ENCODE measurements around the gene UBE2J1. TPM values are rescaled to one million over a fixed set of nuclear protein-coding genes. Genes with fewer than 3 reads are reported as not detected.
A peak's percentile ranks its signal among the peaks of the same experiment; 100 is the strongest.

Gene UBE2J1
- total RNA-seq, 8 experiments from 2014 or later = 17.6 to 45.2 (median 34.6) TPM

DNA sequence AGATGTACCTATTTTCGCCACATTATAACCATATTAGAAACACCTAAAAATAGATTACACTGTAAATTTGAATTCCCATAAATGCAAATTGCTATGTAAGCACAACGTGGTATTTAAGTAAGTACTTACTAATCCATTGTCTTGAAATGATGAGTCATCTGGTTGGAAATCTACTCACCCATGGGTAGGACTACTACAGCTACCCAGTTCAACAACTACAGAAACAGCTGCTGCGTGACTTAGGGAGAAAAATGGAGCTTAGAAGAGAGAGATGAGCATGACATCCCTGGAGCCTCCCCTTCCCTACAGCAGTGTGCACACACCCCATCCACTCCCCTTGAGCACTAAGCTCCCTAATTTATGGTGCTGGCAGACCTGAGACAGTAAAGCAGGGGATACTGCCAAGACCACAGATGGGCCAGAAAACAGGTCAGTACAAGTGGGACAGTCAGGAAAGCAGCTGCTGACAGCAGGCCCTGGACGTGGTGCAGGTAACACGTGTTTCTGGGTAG lies 32.7 kb upstream of the UBE2J1 start:
- peak in 6 of 8 experiments; percentile 33 to 96 (median 74) for ATAC-seq (replicated peaks in 6 of 8)
- Histone ChIP-seq H3K4me1 (replicated peaks in 1 of 2) (peaks cover 5 to 9% of the 10 kb centered on the region in 2 donors), H3K27ac (no peak overlapping the region), H3K4me3 (no peak overlapping the region)
- WGBS, 10 experiments = 20 to 93% (median 52%) methylated on average over 1 to 5 of the region's 5 CpGs; no CpG with 5 or more reads in 2 of the 10 experiments
- in situ Hi-C loops (cut with MboI; ENCODE audit: low pct_unique_long_range_greater_than_20kb in 2 of 9, low sequenced_read_pairs in 9 of 9, unreplicated experiment in 9 of 9) = no loop called here

DNA sequence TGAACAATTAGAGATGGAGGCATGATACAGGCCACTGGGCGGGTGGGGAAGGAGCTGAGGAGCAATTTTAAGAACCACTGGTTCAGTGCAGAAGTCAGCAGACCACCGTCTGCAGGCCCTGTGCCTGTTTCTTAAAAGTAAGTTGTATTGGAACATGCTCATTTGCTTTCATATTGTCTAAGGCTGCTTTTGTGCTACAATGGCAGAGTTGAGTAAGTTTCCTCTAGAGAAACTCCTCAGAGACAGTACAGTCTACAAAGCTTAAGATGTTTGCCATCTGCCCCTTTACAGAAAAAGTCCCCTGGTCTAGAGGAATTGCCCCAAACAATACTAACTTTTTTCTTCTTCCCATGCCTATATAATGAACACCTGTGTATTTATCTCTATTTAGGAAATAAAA lies 28.5 kb upstream of the UBE2J1 start:
- no peak overlapping the region for H3K4me3 ChIP-seq
- no peak for ATAC-seq (replicated peaks in 6 of 8)
- H3K4me1 ChIP-seq (replicated peaks in 1 of 2) = peaks cover 3 to 6% of the 10 kb centered on the region in 2 donors
- no peak overlapping the region for H3K27ac ChIP-seq
- in situ Hi-C loops (cut with MboI; ENCODE audit: low pct_unique_long_range_greater_than_20kb in 2 of 9, low sequenced_read_pairs in 9 of 9, unreplicated experiment in 9 of 9) = no loop called here
- WGBS, 10 experiments = 37 to 100% (median 80%) methylated on average over 1 to 2 of the region's 2 CpGs; no CpG with 5 or more reads in 6 of the 10 experiments

DNA sequence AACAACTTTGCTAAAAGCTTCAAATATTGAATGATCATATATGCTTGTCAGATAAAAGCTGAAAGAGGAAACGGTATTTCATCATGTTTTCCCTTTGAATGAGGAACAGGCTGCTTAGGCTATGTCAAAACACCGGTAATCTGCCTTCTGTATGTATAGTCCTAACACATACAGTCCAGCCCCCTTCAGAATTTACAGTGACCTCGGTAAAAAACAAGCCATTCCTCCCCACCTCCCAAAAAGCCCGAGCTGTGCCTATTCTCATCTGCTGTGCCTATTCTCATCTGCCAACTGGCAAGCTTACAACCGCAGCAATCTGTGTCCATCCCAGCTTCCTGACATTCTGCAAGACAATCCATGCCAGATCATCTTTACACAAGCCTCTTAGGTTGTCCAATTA lies 26.8 kb upstream of the UBE2J1 start:
- ATAC-seq (replicated peaks in 6 of 8) = no peak
- H3K4me3 ChIP-seq = no peak overlapping the region
- H3K4me1 ChIP-seq (replicated peaks in 1 of 2) = peaks cover 12% of the 10 kb centered on the region in 2 donors
- in situ Hi-C loops (cut with MboI; ENCODE audit: low pct_unique_long_range_greater_than_20kb in 2 of 9, low sequenced_read_pairs in 9 of 9, unreplicated experiment in 9 of 9) = no loop called here
- no peak overlapping the region for H3K27ac ChIP-seq
- WGBS, 10 experiments = 10 to 100% (median 88%) methylated on average over 1 to 5 of the region's 5 CpGs; no CpG with 5 or more reads in 1 of the 10 experiments

DNA sequence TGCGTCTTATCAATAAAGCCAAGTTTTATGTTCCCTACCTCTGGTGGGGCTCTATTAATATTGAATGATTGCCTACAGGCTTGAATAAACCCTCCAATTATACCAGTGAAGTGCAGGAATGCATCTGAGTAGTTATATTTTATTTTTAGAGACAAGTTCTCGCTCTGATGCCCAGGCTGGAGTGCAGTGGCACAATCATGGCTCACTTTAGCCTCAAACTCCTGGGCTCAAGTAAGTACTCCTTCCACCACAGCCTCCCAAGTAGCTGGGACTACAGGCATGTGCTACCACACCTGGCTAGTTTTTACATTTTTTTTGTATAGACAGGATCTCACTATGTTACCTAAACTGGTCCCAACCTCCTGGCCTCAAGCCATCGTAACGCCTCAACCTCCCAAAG lies 26.1 kb upstream of the UBE2J1 start:
- WGBS, 10 experiments = 75 to 100% (median 100%) methylated on average over 1 to 4 of the region's 4 CpGs
- ATAC-seq (replicated peaks in 6 of 8) = no peak
- Histone ChIP-seq H3K4me1 (replicated peaks in 1 of 2) (peaks cover 12% of the 10 kb centered on the region in 2 donors), H3K4me3 (no peak overlapping the region), H3K27ac (no peak overlapping the region)
- in situ Hi-C loops (cut with MboI; ENCODE audit: low pct_unique_long_range_greater_than_20kb in 2 of 9, low sequenced_read_pairs in 9 of 9, unreplicated experiment in 9 of 9) = no loop called here

DNA sequence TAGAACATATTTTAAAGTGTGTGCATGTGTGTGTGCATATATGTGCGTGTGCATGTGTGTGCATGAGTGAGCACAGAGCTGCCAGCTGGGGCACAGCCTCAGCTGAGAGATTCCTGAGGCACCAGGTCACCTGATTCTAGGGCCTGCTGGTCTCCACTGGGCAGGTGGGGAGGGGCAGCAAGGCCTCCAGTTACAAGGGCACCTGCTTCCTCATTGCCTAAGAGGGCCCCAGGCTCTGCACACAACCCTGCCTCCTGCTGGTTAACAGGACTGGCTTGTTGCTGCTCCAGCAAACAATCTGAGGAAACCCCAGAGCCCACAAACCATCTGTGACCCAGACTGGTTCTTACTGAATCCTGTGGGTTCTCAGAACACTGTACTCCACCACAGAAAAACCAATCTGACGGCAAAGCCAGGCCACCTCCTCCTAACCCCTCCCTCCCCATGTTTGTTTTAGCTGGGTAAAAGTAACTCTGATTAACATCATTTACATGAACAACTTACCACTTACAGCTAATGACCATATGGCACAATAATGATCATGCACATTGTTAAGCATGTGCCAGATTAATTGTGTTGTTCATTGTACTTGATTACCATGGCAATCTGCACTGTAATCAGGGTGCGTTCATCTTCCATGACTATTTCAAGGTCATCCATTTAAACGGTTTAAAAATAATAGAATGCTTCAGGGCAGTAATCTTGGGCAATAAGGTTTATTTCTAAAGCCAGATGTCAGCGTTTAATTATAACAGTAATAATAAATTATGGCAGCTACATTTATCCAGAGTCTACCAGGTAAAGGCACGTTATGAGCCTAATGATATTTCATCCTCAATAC lies 23.1 kb upstream of the UBE2J1 start:
- peak; percentile 65 to 93 (median 90) for ATAC-seq (replicated peaks in 6 of 8)
- 20 to 88% (median 60%) methylated on average over 1 to 6 of the region's 6 CpGs; no CpG with 5 or more reads in 1 of the 10 experiments for WGBS, 10 experiments
- Histone ChIP-seq H3K4me3 (no peak overlapping the region), H3K4me1 (replicated peaks in 1 of 2) (peaks cover 12% of the 10 kb centered on the region in 2 donors), H3K27ac (no peak overlapping the region)
- in situ Hi-C loops (cut with MboI; ENCODE audit: low pct_unique_long_range_greater_than_20kb in 2 of 9, low sequenced_read_pairs in 9 of 9, unreplicated experiment in 9 of 9) = no loop called here

DNA sequence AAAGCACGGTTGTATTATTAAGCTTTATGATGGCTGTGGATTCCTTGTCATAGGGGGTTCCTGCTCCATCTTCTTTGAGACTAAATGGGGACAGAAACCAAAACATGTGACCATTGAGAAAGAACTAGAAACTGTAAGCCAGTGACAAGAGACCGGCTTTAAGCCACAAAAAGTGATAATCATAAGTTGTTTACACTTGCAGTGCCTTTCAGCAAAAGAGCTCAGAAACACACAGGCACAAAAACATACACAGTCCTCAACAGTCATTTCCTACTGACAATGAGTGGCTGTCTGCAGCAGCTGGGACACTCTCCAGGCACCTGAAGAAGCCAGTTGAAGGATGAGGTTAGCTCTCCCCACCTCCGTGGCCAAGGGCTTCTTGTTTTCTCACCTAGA lies 20.0 kb upstream of the UBE2J1 start:
- ATAC-seq (replicated peaks in 6 of 8) = no peak
- in situ Hi-C loops (cut with MboI; ENCODE audit: low pct_unique_long_range_greater_than_20kb in 2 of 9, low sequenced_read_pairs in 9 of 9, unreplicated experiment in 9 of 9) = loop anchor here in 1 of 9 experiments (25.0 kb wide), 1 partner anchor 385 kb away; no protein-coding TSS in a partner anchor

DNA sequence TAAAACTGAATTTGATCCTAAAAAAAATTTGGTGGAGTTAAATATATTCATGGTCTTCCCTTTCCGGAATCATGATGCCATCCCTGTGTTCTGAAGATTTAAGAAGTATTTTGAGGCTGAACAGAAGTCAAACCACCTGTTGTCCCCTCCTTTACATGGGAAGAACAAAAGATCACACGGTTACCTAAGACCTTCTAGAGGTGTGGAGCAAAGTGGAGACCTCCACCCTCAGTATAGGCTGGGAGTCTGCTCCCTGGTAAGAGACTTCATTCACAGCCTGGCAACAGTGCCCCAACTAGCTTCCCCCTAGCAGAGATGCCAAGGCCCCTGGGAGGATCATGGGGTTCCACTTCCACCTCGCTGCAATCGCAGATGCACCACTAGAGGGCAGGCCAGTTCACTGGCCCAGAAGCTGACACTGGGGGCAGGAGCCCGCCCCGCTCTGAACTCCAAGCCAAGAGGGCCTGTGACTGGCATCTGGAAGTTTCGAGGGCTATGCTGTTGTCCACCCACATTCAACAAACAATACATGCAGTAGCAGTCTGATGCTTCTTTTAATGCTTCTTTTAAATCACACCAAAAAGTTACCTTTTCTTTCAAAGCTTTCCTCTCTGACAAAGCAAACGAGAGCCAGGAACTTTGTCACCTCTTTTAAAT lies 19.5 kb upstream of the UBE2J1 start:
- H3K4me1 ChIP-seq (replicated peaks in 1 of 2) = peaks cover 12% of the 10 kb centered on the region in 2 donors
- in situ Hi-C loops (cut with MboI; ENCODE audit: low pct_unique_long_range_greater_than_20kb in 2 of 9, low sequenced_read_pairs in 9 of 9, unreplicated experiment in 9 of 9) = loop anchor here in 1 of 9 experiments (25.0 kb wide), 1 partner anchor 385 kb away; no protein-coding TSS in a partner anchor
- H3K27ac ChIP-seq = no peak overlapping the region
- WGBS, 10 experiments = 0 to 100% (median 57%) methylated on average over 1 to 5 of the region's 8 CpGs; no CpG with 5 or more reads in 2 of the 10 experiments
- peak; percentile 49 to 93 (median 67) for ATAC-seq (replicated peaks in 6 of 8)
- H3K4me3 ChIP-seq = no peak overlapping the region

More for the DNA sequence above, 20.0 kb upstream of the UBE2J1 start:
- Histone ChIP-seq H3K27ac (no peak overlapping the region), H3K4me1 (replicated peaks in 1 of 2) (peaks cover 12% of the 10 kb centered on the region in 2 donors), H3K4me3 (no peak overlapping the region)
- WGBS, 10 experiments = 0 to 100% (median 84%) methylated on average over 1 to 3 of the region's 3 CpGs; no CpG with 5 or more reads in 1 of the 10 experiments

DNA sequence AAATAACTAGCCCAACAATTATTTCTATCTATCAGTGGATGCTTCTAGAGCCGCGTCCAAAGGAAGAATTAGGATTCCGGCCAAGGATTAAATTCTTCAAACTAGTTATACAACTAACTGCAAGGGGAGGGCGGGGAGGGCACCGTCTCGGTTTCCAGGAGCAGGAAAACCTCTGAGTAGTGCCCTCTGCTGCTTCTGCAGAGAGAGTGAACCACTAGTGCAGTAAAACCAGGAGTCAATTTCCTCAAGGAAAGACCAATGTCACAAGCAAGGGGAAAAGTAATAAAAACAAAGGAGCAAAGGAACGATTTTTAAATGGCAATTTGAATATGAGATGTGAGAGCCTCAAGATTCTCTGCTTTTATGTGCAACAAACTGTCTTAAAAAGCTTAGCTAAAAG lies 16.5 kb upstream of the UBE2J1 start:
- H3K27ac ChIP-seq = no peak overlapping the region
- in situ Hi-C loops (cut with MboI; ENCODE audit: low pct_unique_long_range_greater_than_20kb in 2 of 9, low sequenced_read_pairs in 9 of 9, unreplicated experiment in 9 of 9) = loop anchor here in 1 of 9 experiments (25.0 kb wide), 1 partner anchor 382 kb away; no protein-coding TSS in a partner anchor
- H3K4me1 ChIP-seq (replicated peaks in 1 of 2) = no peaks in the 10 kb centered on the region
- 0 to 71% (median 38%) methylated on average over 1 to 7 of the region's 7 CpGs; no CpG with 5 or more reads in 1 of the 10 experiments for WGBS, 10 experiments
- peak in 4 of 8 experiments; percentile 28 to 76 (median 48) for ATAC-seq (replicated peaks in 6 of 8)
- no peak overlapping the region for H3K4me3 ChIP-seq

DNA sequence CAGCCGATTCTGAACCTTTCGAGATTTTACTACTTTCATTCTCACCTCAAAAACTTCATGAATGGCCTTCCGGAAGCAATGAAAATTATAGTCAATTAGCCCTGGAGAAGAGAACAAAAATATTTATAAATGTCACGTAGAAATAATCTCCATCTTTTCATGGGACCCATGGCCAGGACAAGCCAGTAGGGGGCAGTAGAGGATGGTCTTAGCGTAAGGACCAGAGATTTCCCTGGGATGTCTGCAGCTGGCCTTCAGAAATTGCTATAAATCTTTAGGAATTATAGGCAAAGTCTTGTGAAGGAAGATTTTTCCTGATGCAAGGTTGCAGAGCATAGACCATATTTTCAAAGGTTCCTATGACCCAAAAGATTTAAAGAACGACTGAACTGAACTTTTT lies 15.6 kb upstream of the UBE2J1 start:
- H3K27ac ChIP-seq = no peak overlapping the region
- in situ Hi-C loops (cut with MboI; ENCODE audit: low pct_unique_long_range_greater_than_20kb in 2 of 9, low sequenced_read_pairs in 9 of 9, unreplicated experiment in 9 of 9) = loop anchor here in 1 of 9 experiments (25.0 kb wide), 1 partner anchor 381 kb away; no protein-coding TSS in a partner anchor
- WGBS, 10 experiments = 0 to 80% (median 27%) methylated on average over 2 to 6 of the region's 6 CpGs

DNA sequence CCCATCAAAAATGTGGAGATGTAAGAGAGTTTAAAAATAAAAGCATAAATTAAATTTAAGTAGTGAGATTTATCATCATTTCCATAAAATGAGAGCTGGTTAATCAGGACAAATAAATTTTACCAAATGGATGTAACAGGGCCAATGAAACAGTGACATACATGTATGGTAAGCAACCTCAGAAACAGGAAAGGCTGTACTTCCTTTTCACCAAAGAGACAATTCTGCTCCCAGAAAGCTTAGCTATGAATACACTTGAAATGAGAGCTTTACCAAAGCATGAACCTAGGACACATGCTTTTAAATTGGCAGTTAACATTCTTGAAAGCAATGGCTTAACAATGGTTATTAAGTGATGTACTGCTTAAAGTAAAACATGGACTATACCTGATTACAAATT lies 12.1 kb upstream of the UBE2J1 start:
- ATAC-seq (replicated peaks in 6 of 8) = no peak
- Histone ChIP-seq H3K27ac (no peak overlapping the region), H3K4me3 (no peak overlapping the region), H3K4me1 (replicated peaks in 1 of 2) (no peaks in the 10 kb centered on the region)
- in situ Hi-C loops (cut with MboI; ENCODE audit: low pct_unique_long_range_greater_than_20kb in 2 of 9, low sequenced_read_pairs in 9 of 9, unreplicated experiment in 9 of 9) = loop anchor here in 1 of 9 experiments (25.0 kb wide), 1 partner anchor 377 kb away; no protein-coding TSS in a partner anchor

More for the DNA sequence above, 15.6 kb upstream of the UBE2J1 start:
- no peaks in the 10 kb centered on the region for H3K4me1 ChIP-seq (replicated peaks in 1 of 2)
- H3K4me3 ChIP-seq = no peak overlapping the region
- peak; percentile 51 to 75 (median 62) for ATAC-seq (replicated peaks in 6 of 8)

DNA sequence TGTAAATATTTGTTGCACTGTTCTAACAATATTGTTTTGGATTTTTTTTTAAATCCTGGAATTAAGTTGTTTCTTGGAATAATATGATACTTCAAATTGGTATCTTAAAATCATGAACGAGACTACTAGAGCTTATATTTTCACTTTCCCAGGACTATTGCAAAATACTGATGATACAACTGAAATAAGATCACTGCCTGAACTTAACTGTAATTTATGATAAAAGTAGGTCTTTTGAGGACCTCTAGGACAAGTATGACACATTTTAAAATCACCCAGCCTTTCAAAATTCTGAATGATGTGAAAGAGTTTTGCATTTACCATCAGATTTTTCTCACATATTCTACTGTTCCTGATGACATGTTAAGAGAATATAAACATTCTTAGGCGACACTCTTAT lies 8.6 kb upstream of the UBE2J1 start:
- Histone ChIP-seq H3K27ac (no peak overlapping the region), H3K4me3 (no peak overlapping the region), H3K4me1 (replicated peaks in 1 of 2) (no peaks in the 10 kb centered on the region)
- no peak for ATAC-seq (replicated peaks in 6 of 8)
- in situ Hi-C loops (cut with MboI; ENCODE audit: low pct_unique_long_range_greater_than_20kb in 2 of 9, low sequenced_read_pairs in 9 of 9, unreplicated experiment in 9 of 9) = loop anchor here in 1 of 9 experiments (25.0 kb wide), 1 partner anchor 374 kb away; no protein-coding TSS in a partner anchor
- WGBS, 10 experiments = 46 to 100% (median 95%) methylated on average over 1 to 2 of the region's 2 CpGs; no CpG with 5 or more reads in 1 of the 10 experiments

DNA sequence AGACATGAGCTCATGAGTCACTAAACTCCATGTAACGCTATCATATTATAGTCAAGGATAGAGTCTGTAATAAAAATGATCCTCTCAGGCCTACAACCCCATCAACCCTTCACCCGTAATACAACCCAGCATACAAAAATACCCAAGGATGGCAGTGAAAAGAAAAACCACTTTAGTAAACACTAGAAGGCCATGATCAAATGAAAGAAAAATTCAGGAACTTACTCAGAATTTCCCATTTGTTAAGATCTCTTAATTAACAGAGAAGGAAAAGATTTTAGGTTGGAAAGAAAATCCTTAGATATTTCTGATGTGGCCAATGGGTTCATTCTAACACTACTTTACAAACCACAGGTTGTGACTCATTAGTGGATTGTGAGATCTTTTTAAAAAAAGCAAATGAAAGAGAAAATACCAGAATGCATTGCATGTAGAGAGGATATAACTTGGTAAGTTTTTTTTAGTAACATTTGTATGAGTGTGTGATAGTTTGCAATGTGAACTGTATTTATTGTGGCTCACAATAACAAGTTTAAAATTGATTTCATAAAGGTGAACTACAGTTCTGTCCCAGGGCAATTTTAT lies 8.0 kb upstream of the UBE2J1 start:
- Histone ChIP-seq H3K4me3 (no peak overlapping the region), H3K27ac (no peak overlapping the region), H3K4me1 (replicated peaks in 1 of 2) (no peaks in the 10 kb centered on the region)
- ATAC-seq (replicated peaks in 6 of 8) = no peak
- 80 to 100% (median 100%) methylated on average over 1 to 2 of the region's 2 CpGs; no CpG with 5 or more reads in 3 of the 10 experiments for WGBS, 10 experiments
- in situ Hi-C loops (cut with MboI; ENCODE audit: low pct_unique_long_range_greater_than_20kb in 2 of 9, low sequenced_read_pairs in 9 of 9, unreplicated experiment in 9 of 9) = loop anchor here in 1 of 9 experiments (25.0 kb wide), 1 partner anchor 373 kb away; no protein-coding TSS in a partner anchor

Data from motor neuron (in vitro differentiated cells).